Measurements from ENCODE around the gene GRID2.
"Not testable (repeated sequence)": the region's sequence is repeated elsewhere in the genome, so short reads cannot be mapped to it uniquely, and the experiment has no call there.

The GRID2 gene

DNA sequence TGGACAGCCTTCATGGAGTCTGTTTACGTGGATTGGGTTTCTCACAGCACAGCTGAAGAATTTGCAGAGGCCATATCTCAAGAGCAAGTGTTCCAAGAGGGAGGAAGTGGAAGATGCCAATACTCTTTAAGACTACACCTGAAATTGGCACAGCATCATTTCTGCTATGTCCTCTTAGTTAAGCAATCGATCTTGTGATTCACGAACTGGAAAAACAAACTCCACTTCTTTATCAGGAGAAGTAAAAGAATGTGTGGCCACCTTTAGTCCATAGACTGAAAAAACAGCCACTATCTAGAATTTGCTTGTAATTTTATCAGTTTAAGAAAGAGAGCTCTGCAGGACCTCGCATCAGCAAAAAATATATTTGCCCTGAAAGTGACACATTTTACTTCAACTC lies 1051.6 kb downstream of the GRID2 start:
- intact Hi-C loops (cut with DNase I), result no loop called here
- DNase-seq, result no peak

DNA sequence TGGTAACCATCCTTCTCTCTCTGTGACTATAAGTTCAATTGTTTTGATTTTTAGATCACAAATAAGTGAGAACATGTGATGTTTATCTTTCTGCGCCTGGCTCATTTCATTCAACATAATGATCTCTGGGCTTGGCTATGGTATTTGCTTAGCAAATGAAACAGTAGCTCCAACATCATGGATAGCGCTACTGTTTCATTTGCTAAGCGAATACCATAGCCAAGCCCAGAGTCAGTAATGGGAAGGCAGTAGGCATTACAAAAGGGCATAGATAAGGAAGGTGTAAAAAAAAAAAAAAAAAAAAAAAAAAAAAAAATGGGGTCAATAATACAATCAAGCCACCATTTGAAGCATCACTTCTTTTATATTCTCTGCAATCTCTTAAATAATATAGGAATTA lies 1055.8 kb downstream of the GRID2 start:
- intact Hi-C loops (cut with DNase I), result no loop called here
- no peak for DNase-seq

DNA sequence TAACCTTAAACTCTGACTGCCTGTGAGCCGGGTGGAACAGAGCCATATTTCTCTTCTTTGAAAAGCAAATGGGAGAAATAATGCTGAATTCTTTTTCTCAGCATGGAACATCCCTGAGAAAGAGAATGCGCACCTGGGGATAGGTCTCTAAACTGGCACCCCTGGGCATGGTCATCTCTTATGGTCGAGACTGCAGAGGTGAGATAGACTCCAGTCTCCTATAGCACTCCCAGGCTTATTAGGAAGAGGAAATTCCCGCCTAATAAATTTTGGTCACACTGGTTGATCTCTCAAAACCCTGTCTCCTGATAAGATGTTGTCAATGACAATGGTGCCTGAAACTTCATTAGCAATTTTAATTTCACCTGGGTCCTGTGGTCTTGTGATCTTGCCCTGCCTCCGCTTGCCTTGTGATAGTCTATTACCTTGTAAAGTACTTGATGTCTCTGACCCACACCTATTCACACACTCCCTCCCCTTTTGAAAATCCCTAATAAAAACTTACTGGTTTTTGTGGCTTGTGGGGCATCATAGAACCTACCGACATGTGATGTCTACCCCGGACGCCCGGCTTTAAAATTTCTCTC lies 1062.5 kb downstream of the GRID2 start:
- intact Hi-C loops (cut with DNase I); DNase-seq: not testable (repeated sequence)

DNA sequence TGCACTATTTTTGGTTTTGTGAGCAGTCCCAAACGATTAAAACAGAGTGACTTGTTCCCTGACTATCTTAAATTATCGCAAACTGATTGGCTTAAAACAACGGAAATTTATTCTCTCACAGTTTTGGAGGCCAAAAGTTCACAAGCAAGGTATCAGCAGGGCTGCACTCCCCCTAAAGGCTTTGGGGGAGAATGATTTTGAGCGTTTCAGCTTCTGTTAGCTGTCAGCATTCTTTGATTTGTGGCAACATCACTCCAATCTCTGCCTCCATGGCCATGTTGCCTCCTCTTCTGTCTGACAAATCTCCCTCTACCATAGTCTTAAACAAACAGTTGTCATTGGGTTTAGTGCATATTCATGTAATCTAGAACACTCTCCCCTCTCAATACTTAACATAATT lies 1065.2 kb downstream of the GRID2 start:
- DNase-seq, result no peak
- intact Hi-C loops (cut with DNase I), result no loop called here

DNA sequence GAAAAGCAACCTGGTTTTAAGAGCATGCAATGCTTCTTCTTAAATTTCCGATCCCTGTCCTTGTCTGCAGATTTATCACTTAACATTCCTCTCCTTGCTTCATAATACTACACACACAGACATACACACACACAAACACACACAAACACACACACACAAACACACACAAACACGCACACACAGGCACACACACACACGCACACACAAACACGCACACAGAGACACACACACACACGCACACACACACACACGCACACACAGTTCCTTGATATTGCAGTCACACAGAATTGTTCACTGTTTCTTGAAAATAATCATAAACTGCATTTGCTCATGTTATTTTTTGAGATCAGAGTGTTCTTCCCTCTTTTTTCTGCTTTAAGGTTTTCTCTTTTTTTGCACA lies 1066.5 kb downstream of the GRID2 start:
- DNase-seq, result no peak
- intact Hi-C loops (cut with DNase I), result no loop called here

DNA sequence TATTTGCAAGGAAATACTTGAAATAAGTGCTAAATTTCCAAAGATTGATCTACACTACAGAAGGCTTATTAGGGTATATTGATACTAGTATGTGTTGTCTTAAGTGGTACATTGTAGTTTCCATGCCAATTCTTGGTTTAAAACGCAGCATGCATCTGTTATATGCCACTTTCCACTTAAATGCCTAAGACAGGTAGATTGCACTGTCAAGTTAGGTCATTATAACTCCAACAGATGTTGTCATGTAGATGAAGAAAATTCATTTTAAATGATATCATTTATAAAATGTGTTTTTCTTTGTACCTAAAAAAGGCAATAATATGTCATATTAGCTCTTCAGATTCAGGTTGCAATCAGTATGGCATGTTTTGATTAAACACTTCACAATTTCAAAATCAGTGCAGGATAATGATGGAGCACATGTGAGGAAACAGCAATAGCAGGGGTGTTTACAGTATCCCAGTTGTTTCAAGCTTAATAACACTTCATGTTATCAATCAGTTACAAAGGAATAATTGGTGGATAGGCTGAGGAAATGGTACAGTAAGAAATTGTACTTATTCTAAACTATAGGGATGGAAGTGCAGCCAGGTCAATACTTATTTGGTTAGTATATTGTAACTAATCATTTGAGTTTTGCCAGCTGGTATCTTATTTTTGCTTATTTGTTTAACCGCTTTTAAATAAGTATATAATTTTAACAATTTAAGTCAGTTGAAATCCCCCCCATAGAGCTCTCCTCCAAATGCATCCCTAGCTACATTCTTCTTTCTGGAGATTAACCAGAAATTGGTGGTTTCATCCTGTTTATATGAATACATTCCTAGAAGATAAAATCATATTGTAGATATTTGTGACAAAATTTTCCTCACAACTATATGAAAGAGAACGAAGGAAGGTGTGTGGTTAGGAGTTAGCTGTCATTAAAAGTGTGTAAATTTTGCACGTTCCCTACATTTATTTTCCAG lies 1070.4 kb downstream of the GRID2 start:
- no peak for DNase-seq
- intact Hi-C loops (cut with DNase I), result no loop called here

DNA sequence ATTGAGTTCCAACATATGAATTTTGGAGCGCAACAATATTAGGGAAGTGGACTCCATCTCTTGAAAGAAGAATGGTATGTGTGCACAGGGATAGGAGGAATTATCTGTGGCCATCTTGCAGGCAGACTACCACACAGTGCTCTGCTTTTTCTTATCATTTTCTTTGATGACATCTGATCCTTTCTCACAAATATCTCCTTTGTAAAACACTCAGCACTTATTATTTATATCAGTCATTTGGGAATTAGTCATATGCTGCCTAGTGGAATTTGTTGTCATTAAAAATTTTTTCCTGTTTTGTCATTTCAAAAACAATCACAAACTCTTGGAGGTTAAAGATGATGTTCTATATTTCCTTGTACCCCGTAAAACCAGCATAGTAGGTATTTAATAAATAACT lies 1080.5 kb downstream of the GRID2 start:
- intact Hi-C loops (cut with DNase I), result no loop called here
- no peak for DNase-seq

DNA sequence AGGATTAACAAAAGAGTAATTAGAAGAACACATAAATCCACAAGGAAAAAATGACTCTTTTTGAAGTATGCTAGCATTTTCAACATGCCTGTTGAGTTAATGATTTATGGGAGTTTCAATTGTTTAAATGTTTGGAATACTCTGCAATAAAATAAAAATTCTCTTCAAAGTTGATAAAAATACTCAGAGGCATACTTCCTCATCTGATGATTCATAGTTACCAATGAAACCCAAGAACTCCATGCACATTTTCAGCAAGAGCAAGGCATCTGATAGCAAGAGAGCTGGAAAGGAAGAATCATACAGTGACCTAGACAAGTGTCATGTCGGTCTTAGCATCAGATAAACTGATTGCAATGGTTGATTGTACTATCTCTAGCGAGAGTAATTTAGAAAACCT lies 1081.1 kb downstream of the GRID2 start:
- intact Hi-C loops (cut with DNase I), result no loop called here
- DNase-seq, result no peak

DNA sequence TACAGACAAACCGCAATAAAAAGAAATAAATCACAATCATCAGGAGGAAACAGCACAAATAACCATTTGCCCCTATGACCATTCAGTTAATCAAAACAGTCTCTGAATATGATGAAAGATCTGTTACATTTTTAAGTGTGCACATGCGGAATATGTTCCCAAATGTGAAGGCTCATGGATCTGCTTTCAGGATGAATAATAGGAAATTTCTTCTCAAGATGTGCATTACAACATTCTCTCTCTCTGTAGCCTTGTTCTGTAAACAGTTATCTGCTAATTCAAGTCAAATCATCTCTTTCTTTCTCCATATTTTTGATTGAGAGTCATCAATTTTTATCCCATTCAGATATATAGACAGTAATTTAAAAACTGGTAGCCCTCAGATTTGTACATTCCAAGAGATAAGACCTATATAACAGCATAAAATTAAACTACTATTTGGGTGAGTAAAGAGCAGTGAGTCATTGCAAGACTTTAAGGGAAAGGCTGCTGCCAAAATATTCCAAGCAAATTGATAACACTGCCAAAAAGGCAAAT lies 1090.8 kb downstream of the GRID2 start:
- no peak for DNase-seq
- intact Hi-C loops (cut with DNase I), result no loop called here

DNA sequence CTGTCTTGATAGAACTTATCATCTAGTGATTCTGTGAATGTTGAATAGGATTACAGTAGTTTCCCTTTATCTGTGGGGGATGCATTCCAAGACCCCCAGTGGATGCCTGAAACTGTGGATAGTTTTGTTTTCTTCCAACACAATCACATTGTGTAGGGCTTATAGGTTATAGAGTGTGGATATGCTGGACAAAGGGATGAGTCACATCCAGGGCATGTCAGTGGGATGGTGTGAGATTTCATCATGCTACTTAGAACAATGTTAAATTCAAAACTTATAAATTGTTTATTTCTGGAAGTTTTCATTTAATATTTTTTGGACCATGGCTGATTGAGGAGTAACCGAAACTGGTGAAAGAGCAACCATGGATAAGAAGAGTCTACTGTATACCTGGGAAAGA lies 1092.5 kb downstream of the GRID2 start:
- DNase-seq, result no peak
- intact Hi-C loops (cut with DNase I), result no loop called here

DNA sequence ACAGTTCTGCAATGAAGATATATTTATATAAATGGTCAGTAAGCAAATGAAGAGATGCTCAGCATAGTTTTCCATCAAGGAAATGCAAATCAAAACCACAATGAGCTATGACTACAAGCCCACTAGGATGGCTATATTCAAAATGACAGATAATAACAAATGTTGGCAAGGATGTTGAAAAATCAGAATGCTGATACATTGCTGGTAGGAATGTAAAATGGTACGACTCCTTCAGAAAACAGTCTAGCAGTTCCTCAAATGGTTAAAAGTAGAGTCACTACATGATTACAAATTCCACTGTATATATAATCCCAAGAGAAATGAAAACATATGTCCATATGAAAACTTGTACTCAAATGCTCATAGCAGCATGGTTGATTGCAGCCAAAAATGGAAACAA lies 1099.8 kb downstream of the GRID2 start:
- intact Hi-C loops (cut with DNase I), result no loop called here
- no peak for DNase-seq

DNA sequence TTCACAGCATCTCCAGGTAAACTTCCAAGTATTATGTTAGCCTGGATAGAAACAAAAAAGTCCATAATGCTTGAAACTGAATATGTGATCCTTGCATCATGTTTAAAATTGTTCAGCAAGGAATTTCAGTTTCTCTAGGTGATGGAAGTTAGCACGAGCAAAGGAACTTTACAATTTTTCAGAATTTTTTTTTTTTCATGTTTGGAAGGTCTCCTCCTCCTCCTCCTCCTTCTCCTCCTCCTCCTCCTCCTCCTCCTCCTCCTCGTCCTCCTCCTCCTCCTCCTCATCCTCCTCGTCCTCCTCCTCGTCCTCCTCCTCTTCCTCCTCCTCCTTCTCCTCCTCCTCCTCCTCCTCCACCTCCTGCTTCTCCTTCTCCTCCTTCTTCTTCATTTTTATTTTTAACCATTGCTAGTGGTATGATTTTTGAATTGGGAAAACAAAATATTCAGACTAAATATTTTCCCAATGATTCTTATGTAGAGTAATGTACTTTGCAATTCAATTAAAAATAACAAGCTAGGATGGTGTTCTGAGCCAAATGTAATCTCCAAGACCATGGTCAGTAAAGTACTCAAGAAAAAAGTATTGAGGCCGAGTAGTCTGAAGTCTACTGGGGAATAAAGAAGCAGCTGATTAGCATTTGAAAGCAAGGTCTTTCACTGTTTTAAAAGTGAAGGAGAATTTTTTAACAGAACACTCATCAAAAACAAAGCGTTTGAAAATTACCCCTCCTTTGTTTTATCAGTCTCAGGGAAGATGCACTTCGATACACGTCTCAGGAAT lies 1103.9 kb downstream of the GRID2 start:
- intact Hi-C loops (cut with DNase I), result no loop called here
- DNase-seq, result no peak

DNA sequence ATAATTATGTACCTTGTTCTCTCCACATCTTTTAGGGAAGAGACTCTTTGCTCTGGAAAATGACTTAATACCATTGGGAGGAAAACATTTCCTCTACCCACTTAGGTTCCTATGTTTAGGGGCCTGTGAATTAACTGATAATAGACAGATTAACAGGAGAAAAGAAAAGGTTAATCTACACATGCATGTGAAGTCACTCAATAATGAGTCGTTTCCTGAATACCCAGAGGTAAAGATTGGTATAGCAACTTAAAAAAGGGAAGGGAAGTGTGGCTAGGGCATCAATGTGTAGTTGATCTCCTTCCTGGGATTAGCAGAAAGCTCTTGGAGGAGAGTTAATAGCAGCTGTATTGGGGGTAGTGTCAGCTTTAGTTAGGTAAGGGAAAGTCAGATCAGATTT lies 1105.3 kb downstream of the GRID2 start:
- DNase-seq, result no peak
- intact Hi-C loops (cut with DNase I), result no loop called here

DNA sequence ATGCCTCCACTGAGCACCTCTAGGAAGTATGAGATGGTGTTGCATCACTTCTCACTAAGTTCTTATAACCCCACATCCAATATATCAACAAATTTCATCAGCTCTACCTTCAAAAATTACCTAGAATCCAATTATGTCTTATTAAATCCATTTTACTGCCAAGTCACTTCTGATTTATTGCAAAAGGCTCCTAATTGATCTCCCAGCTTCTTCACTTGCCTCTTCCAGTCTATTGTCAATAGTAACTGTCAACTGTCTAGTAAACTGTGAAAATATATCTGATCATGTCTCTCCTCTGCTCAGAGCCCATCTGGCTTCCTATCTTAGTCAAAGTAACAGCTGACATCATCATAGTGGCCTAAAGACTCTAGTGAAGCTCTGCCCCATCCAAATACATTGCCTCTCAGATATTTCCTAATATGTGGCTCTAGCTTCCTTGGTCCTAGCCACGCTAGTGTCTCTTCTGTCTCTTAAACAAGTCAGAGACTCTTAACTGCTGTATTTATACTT lies 1110.3 kb downstream of the GRID2 start:
- intact Hi-C loops (cut with DNase I), result no loop called here
- DNase-seq, result no peak

DNA sequence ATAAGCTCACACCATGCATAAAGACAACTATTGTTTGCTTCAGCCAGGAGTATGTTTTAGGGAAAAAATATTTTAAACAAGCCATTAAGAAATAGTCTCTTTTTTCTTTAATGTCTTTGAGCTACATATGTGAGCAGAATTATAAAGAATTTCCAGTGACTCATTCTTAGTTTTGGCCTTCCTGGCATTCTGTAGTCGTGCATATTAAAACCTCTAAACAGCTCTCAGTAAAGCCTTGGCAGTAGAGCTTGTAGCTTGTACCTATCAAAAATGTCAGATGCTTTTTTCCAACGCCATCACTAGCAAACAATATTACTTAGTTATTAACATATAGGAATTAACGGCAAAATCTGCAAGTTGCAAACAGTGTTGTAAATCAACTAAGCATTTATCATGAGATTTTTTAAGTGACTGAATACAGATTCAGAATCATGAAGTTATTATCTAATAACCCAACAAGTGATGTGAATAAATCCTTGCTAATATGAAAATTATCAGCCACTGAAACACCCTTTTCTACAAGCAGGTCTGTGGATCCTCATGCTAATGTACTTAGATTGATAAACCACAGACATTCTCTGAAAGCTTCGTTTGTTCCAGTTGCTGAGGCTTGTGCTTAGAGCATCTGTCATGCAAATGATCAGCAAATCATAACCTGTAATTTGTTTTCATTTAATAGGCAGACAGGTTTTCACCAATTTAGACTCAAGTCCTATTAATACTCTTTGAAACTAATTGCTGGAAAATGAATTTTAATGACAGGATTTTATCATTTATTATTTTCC lies 1112.8 kb downstream of the GRID2 start:
- intact Hi-C loops (cut with DNase I), result no loop called here
- DNase-seq, result no peak

DNA sequence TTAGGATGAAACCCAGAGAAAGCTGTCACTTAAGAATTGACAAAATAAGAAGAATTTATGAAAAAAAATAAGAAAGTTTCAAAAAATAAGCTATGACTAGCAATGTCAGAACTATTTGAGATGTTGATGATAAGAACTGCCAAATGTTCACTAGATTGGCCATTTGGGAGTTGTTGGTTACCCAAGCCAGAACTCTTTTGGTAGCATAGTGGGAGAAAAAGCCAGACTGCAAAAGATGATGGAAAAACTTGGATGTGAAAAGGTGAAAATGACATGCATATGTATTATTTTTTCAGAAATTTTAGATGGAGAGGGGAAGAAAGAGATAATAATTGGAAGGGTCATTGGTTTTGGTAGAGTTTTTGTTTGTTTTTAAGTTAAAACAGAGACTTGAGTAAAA lies 1127.6 kb downstream of the GRID2 start:
- DNase-seq, result no peak
- intact Hi-C loops (cut with DNase I), result no loop called here

DNA sequence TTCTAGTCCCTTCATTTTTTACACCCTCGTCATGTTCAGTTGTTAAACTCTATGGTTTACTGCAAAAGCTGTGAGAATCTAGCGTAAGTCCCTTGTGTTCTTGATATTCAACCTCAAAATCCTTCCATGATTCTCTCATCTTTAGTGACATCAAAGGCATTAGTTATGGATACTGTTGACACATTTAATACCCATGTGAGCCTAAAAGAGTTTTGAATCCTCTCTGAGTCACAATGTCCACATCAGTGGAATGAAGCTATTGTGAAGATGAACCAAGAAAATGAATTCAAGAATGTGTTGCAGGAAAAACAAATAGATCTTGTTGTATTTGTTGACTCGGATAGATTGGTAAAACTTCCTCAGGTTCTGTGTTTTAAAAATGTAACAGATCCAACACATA lies 1130.1 kb downstream of the GRID2 start:
- no peak for DNase-seq
- intact Hi-C loops (cut with DNase I), result no loop called here

DNA sequence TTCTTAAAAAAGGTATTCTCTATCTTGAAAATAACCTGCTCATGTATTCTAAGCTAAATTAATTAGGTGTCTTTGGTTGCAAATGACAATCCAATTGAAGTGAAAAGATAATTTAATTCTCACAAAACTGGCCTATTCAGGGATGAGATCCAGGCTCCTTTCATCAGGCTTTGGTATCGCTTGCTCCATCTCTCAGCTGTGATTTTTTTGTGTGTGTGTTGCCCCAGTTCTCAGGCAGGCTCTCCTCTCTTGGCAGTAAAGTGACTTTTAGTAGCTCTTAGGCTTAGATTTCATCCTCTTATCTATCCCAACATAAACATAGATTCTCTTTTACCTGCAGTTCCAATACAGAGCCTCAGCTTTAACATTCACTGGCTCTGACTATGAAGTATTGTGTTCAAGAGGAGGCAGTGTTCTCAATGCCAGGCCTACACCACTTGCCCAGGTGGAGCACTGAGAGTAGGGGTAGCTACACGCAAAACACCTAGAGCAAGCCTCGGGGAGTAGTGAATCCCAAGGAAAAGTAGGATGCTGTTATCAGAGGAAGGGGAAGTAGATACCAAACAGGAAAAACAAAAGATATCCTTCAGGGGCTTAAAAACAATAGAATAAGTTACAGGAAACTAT lies 1132.3 kb downstream of the GRID2 start:
- intact Hi-C loops (cut with DNase I), result no loop called here
- no peak for DNase-seq

DNA sequence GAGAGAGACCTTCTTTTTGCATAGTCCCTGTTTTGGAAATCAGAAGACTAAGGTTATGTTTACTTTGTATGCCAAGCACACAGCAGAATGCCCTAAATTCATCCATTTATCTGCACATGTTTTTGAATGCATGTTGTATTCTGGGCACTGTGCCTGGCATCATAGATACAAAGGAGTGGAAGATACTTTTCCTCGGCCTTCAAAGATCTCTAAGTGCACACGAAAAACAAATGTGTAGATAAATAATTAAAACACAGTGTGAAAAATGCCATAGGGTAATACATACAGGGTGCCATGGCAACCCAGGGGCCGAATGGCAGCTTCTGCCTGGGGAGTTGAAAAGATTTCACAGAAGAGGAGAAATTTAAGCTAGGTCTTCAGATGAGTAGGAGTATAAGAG lies 1134.2 kb downstream of the GRID2 start:
- intact Hi-C loops (cut with DNase I), result no loop called here

DNA sequence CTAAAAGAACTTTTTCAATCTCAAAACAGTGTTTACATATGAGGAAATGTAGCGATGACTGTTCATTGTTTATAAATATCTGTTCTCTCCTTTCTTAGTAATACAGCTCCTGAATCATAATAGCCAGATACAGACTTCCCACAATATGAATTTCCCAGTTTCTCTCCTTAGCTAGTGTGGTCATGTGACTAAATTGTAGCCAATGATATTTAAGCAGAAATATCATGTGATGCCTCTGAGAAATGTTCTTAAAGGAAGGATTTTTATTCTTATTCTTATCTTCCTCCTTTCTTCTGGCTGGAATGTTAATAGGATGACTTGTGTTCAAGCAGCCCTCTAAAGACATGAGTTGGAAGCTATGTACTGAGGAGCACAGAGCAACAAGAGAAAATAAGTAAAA lies 1141.1 kb downstream of the GRID2 start:
- intact Hi-C loops (cut with DNase I), result no loop called here
- DNase-seq, result no peak

More for the DNA sequence above, 1134.2 kb downstream of the GRID2 start:
- DNase-seq, result no peak
